HL-60/S4 treated with phorbol 12-myristate 13-acetate at 8.2 ng/mL for 4 days and 3 days (cell line): ENCODE data around the gene AFF1.
"Not testable (repeated sequence)": the region's sequence is repeated elsewhere in the genome, so short reads cannot be mapped to it uniquely, and the experiment has no call there.

Experiments used
- in situ Hi-C: fragments of 300-500 bp; cut with MboI; formaldehyde crosslinking; loops from 2 replicates; pipeline ENCODE4 v1.15.0; 2022; ENCODE audit warnings: low sequenced_read_pairs

AFF1 gene

GRCh38 chr4:87007528-87008446 lies 73.0 kb downstream of the AFF1 start:
- in situ Hi-C loops, result loop anchor here (10.0 kb wide), 1 partner anchor 73 kb away; the partner anchor contains the start of gene AFF1

GRCh38 chr4:87009095-87009648 lies 74.4 kb downstream of the AFF1 start:
- in situ Hi-C loops, result loop anchor here (10.0 kb wide), 1 partner anchor 74 kb away; the partner anchor contains the start of gene AFF1

- in situ Hi-C loops, result no loop called here
These were observed 75.4 kb downstream of the AFF1 start for GRCh38 chr4:87010192-87010591.

GRCh38 chr4:87011340-87012034 lies 76.7 kb downstream of the AFF1 start:
- in situ Hi-C loops, result no loop called here

- in situ Hi-C loops, result no loop called here
These were observed 77.6 kb downstream of the AFF1 start for GRCh38 chr4:87012265-87012953.

- in situ Hi-C loops, result not testable (repeated sequence)
These were observed 78.1 kb downstream of the AFF1 start for GRCh38 chr4:87012954-87013308.

- in situ Hi-C loops, result no loop called here
These were observed 79.5 kb downstream of the AFF1 start for GRCh38 chr4:87014284-87014782.

- in situ Hi-C loops, result no loop called here
These were observed 80.6 kb downstream of the AFF1 start for GRCh38 chr4:87015416-87015815.

GRCh38 chr4:87017580-87018342 lies 83.0 kb downstream of the AFF1 start:
- in situ Hi-C loops, result no loop called here

GRCh38 chr4:87018753-87019152 lies 83.9 kb downstream of the AFF1 start:
- in situ Hi-C loops, result no loop called here

- in situ Hi-C loops, result no loop called here
These were observed 84.5 kb downstream of the AFF1 start for GRCh38 chr4:87019246-87019791.

GRCh38 chr4:87019898-87020297 lies 85.1 kb downstream of the AFF1 start:
- in situ Hi-C loops, result no loop called here

GRCh38 chr4:87024201-87024600 lies 89.4 kb downstream of the AFF1 start:
- in situ Hi-C loops, result no loop called here

- in situ Hi-C loops, result no loop called here
These were observed 90.3 kb downstream of the AFF1 start for GRCh38 chr4:87025023-87025613.

GRCh38 chr4:87025614-87026041 lies 90.8 kb downstream of the AFF1 start:
- in situ Hi-C loops, result no loop called here

GRCh38 chr4:87026800-87027495 lies 92.1 kb downstream of the AFF1 start:
- in situ Hi-C loops, result no loop called here

GRCh38 chr4:87029356-87029755 lies 94.5 kb downstream of the AFF1 start:
- in situ Hi-C loops, result no loop called here

- in situ Hi-C loops, result no loop called here
These were observed 95.3 kb downstream of the AFF1 start for GRCh38 chr4:87030124-87030523.
